Peyer's patch (tissue), 4 donors: ENCODE data around the gene BAZ2A. TPM values are rescaled to one million over a fixed set of nuclear protein-coding genes. Genes with fewer than 3 reads are reported as not detected.

Source experiments
- DNase-seq, 3 donors: peaks; one replicate each; pipeline ENCODE4 v3.0.0-alpha.2; 2017 to 2019
- H3K27ac ChIP-seq, 4 donors: fragments of 200-600 bp; sonication (generic); one replicate each; pipeline ENCODE4 v1.5.1; 2016 to 2019
- H3K27me3 ChIP-seq, 2 donors: fragments of 200-600 bp; sonication (generic); one replicate each; pipeline ENCODE4 v1.5.1; 2019
- H3K36me3 ChIP-seq, 3 donors: fragments of 200-600 bp; sonication (generic); one replicate each; pipeline ENCODE4 v1.5.1; 2016 to 2019
- H3K4me1 ChIP-seq, 4 donors: fragments of 200-600 bp; sonication (generic); one replicate each; pipeline ENCODE4 v1.5.1; 2016 to 2019
- H3K4me3 ChIP-seq, 4 donors: fragments of 200-600 bp; sonication (generic); 1 replicate in 3 of 4; 2 replicates in 1 of 4; pipeline ENCODE4 v1.5.1; 2016 to 2019; ENCODE audit warnings: mild to moderate bottlenecking in 1 of 4
- H3K9me3 ChIP-seq, 4 donors: fragments of 200-600 bp; sonication (generic); one replicate each; pipeline ENCODE4 v1.5.1; 2016 to 2019; ENCODE audit warnings: mild to moderate bottlenecking in 1 of 4
- POLR2A ChIP-seq, 2 donors: fragments of 450-650 bp; IDR thresholded peaks; one replicate each; pipeline ENCODE4 v1.5.1; 2017; ENCODE audit warnings: antibody characterized with exemption in 2 of 2, mild to moderate bottlenecking in 2 of 2, moderate library complexity in 2 of 2
- total RNA-seq, 4 donors: library from RNA; depleted of rRNA; stranded (reverse); fragments of >200 nt; gene quantifications; one replicate each; pipeline ENCODE4 v1.1.0, GENCODE V29; 2016
- TF ChIP-seq, protein P1 (sequence below), 6 experiments: fragments of 450-650 bp in 4 of 6; fragments of 200-600 bp in 2 of 6; sonication (generic) in 1 of 6; IDR thresholded peaks; one replicate each; pipeline ENCODE4 v1.5.1; 2017 to 2019; ENCODE audit warnings: antibody characterized with exemption in 6 of 6, mild to moderate bottlenecking in 3 of 6, moderate library complexity in 1 of 6

BAZ2A gene
- total RNA-seq, 4 donors from 2014 or later = 98.2 to 259 (median 141) TPM

- H3K27me3 ChIP-seq = no peaks in the 10 kb centered on the region
- H3K4me3 ChIP-seq = no peak overlapping the region
- no peak overlapping the region for H3K27ac ChIP-seq
- H3K36me3 ChIP-seq = peaks cover 0 to 9% (median 0%) of the 10 kb centered on the region in 3 donors
- DNase-seq = no peak
- no peak for TF ChIP-seq POLR2A (IDR thresholded peaks at IDR 0.05)
- TF ChIP-seq, protein P1, sequence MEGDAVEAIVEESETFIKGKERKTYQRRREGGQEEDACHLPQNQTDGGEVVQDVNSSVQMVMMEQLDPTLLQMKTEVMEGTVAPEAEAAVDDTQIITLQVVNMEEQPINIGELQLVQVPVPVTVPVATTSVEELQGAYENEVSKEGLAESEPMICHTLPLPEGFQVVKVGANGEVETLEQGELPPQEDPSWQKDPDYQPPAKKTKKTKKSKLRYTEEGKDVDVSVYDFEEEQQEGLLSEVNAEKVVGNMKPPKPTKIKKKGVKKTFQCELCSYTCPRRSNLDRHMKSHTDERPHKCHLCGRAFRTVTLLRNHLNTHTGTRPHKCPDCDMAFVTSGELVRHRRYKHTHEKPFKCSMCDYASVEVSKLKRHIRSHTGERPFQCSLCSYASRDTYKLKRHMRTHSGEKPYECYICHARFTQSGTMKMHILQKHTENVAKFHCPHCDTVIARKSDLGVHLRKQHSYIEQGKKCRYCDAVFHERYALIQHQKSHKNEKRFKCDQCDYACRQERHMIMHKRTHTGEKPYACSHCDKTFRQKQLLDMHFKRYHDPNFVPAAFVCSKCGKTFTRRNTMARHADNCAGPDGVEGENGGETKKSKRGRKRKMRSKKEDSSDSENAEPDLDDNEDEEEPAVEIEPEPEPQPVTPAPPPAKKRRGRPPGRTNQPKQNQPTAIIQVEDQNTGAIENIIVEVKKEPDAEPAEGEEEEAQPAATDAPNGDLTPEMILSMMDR (IDR thresholded peaks at IDR 0.05) = no peak
- H3K4me1 ChIP-seq = no peaks in the 10 kb centered on the region
- no peaks in the 10 kb centered on the region for H3K9me3 ChIP-seq
Measured at GRCh38 chr12:56574210-56574609, 55.9 kb downstream of the BAZ2A start.

DNA sequence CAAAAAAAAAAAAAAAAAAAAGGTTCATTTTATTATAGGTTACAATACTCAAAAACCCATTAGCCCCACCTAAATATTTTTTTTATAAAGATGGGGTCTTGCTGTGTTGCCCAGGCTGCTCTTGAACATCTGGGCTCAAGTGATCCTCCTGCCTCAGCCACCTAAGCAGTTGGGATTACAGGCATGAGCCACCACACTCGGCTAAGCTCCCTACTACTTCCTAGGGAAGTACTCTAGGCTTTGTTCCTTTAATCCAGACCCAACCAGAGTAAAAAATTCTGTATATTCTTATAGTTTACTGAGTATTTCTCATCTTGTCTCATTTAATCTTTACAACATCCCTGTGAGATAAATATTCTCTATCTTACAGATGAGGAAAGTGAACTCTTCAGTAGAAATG, 57.8 kb downstream of the BAZ2A start:
- peaks cover 0 to 9% (median 0%) of the 10 kb centered on the region in 3 donors for H3K36me3 ChIP-seq
- TF ChIP-seq POLR2A (IDR thresholded peaks at IDR 0.05) = no peak
- TF ChIP-seq, protein P1 (IDR thresholded peaks at IDR 0.05) = no peak
- H3K9me3 ChIP-seq = no peaks in the 10 kb centered on the region
- H3K27ac ChIP-seq = no peak overlapping the region
- no peaks in the 10 kb centered on the region for H3K4me1 ChIP-seq
- DNase-seq = no peak
- no peak overlapping the region for H3K4me3 ChIP-seq
- H3K27me3 ChIP-seq = no peaks in the 10 kb centered on the region

DNA sequence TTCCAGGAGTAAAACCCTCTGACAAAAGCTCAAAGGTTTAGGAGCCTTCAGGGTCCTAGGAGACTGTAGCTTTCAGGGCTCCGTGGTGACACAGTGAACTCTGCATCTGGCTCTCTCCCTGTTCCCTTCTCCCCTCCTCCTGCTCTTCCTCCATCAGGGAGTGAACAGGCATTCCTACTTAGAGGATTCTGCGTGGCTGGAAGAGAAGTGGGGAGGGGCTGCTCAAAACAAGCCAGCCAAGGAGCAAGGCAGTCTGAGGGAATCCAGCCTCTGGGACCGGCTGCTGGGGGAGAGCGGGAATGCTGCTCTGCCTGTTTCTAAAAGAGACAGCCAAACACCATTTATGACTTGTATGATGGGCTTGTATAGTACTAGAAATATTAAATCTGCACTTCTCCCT, 59.0 kb downstream of the BAZ2A start:
- TF ChIP-seq, protein P1 (IDR thresholded peaks at IDR 0.05) = no peak
- no peak for TF ChIP-seq POLR2A (IDR thresholded peaks at IDR 0.05)

DNA sequence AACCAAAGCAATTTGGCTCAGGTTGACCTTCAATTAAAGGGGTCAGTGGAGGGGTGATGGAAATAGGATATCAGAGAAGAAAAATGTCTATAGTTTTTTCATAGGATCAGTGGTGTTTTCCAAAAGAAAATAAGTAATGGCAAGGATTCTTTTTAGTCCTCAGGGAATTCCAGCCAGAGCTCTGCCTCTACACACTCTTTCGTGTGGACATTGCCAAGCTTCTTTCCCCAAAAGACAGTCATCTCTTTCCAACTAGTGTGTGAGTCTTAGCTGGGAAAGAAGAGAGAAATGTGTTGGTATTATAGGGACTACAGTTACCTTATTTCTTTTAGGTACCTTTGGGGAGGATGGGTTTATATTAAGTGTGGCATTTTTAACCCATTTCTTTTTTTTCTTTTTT, 62.0 kb downstream of the BAZ2A start:
- Histone ChIP-seq H3K27me3 (no peaks in the 10 kb centered on the region), H3K27ac (no peak overlapping the region), H3K4me3 (no peak overlapping the region), H3K9me3 (no peaks in the 10 kb centered on the region), H3K36me3 (no peaks in the 10 kb centered on the region), H3K4me1 (peaks cover 0 to 20% (median 11%) of the 10 kb centered on the region in 4 donors)
- no peak for DNase-seq
- TF ChIP-seq, protein P1 (IDR thresholded peaks at IDR 0.05) = no peak
- no peak for TF ChIP-seq POLR2A (IDR thresholded peaks at IDR 0.05)

More for the DNA sequence above, 59.0 kb downstream of the BAZ2A start:
- H3K4me1 ChIP-seq = peaks cover 0 to 10% (median 6%) of the 10 kb centered on the region in 4 donors
- no peaks in the 10 kb centered on the region for H3K9me3 ChIP-seq
- DNase-seq = no peak
- peak overlapping the region in 3 of 4 donors; percentile 32 to 68 (median 55) for H3K27ac ChIP-seq
- peaks cover 0 to 9% (median 0%) of the 10 kb centered on the region in 3 donors for H3K36me3 ChIP-seq
- no peak overlapping the region for H3K4me3 ChIP-seq
- H3K27me3 ChIP-seq = no peaks in the 10 kb centered on the region

DNA sequence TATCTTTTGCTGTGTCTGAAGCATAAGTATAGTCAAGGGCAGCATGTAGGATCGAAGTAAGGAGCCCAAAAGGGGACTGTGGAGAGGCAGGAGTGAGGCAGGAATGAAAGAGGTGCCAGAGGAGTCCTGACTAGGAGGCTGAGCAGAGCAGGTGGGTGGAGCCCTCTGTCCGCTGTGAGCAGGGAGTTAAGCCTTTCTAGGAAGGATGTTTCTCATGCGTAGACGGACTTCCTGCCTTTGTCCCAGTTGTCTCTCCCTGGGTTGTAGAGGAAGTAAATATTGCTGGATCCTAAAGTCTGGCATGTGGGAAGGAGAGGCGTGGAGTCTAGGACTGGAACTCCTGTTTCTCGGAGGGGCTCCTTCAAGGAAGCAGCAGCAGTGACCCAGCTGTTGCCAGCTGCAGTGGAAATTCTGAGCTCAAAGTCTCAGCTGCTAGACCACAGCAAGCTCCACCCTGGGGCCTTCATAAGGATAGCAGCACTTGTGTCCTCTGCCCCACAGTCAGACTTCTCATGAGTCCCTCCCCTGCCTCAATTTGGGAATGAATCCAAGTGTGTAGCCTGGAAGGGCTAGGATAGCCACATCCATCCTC, 64.5 kb downstream of the BAZ2A start:
- H3K27ac ChIP-seq = peak overlapping the region; percentile 56 to 81 (median 65)
- no peak for TF ChIP-seq POLR2A (IDR thresholded peaks at IDR 0.05)
- TF ChIP-seq, protein P1 (IDR thresholded peaks at IDR 0.05) = peak in 2 of 6 experiments; percentile 13 to 23
- no peak overlapping the region for H3K4me3 ChIP-seq
- H3K4me1 ChIP-seq = peaks cover 0 to 20% (median 11%) of the 10 kb centered on the region in 4 donors
- no peaks in the 10 kb centered on the region for H3K27me3 ChIP-seq
- H3K36me3 ChIP-seq = no peaks in the 10 kb centered on the region
- no peaks in the 10 kb centered on the region for H3K9me3 ChIP-seq
- DNase-seq = peak; percentile 43 to 84 (median 64)
